IMR-90 (cell line): Measurements from ENCODE around the gene IL17B.
A peak's percentile ranks its signal among the peaks of the same experiment; 100 is the strongest.

Experiments
- CTCF ChIP-seq: conservative IDR thresholded peaks from 2 replicates; pipeline ENCODE4 v1.5.1; 2012; ENCODE audit warnings: mild to moderate bottlenecking, low read depth, low read length, improper control_type of control experiment
- MAFK ChIP-seq: IDR thresholded peaks from 2 replicates; pipeline ENCODE4 v1.6.1; 2012; ENCODE audit warnings: low read depth, low read length, improper control_type of control experiment
- MAZ ChIP-seq: IDR thresholded peaks from 2 replicates; pipeline ENCODE4 v1.6.1; 2012; ENCODE audit warnings: low read depth, mild to moderate bottlenecking, low read length, improper control_type of control experiment, moderate library complexity, borderline replicate concordance
- POLR2A ChIP-seq: IDR thresholded peaks from 2 replicates; pipeline ENCODE4 v1.6.1; 2012; ENCODE audit warnings: mild to moderate bottlenecking, low read depth, low read length
- RAD21 ChIP-seq: IDR thresholded peaks from 2 replicates; pipeline ENCODE4 v1.6.1; 2012; ENCODE audit warnings: low read length, improper control_type of control experiment

DNA sequence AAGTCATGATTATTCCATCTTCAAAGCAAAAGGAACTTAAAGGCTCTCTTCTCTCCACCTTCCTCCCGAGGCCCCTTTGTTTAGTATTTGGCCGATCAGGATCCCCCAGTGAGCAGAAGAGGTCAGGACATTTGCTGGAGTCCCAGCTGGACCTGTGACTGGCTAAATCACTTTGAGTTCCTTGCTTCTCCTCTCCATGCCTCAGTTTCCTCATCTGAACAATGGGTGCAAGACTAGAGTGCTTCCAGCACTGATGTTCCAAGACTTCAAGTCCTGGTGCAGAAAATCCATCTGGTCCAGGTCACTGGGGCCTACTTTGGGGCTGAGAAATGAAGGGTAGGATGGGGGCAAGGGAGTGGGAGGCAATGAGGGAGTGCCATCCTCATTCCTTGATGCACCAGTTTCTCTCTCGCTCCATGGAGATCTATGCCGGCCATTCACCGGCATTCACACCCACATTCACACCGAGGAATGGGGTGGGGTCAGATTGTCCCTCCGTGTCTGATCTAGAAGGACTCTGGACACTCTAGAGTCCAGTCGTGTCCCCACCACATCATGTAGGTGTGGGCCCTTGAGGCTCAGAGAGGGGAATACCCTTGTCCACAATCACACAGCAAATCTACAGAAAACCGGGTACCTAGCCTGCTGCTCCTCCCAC lies 38.7 kb upstream of the IL17B start:
- TF ChIP-seq CTCF (no peak), MAZ (0 out of 2 replicates have a peak, but pooled peaks have one; percentile 15), MAFK (no peak), RAD21 (no peak), POLR2A (no peak)
